Measurements from ENCODE around the gene C16orf78.

C16orf78 gene

DNA sequence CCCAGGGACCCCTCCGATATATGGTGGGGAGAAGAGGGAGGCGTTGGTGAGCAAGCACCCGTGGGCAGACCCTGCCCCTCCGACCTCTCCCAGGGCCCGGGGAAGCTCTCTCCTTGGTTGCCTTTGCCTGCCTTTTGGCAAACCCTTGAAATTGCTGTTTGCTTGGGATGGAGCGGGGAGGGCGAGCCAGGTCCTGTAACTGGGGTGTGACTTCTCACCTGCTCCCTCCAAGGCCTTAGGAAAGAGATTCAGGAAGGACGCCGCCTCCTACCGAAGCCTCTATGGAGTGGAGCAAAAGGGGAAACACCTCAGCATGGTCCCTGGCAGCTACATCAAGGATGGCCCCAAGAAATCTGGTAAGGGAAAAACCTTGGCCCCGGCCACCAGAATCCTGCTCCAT, 4.6 kb downstream of the C16orf78 start:
- H3K4me3 ChIP-seq (ENCODE audit: low read depth, low read length), result no peak overlapping the region
- DNase-seq (ENCODE audit: low read depth), result no peak
- TF ChIP-seq, protein P1, sequence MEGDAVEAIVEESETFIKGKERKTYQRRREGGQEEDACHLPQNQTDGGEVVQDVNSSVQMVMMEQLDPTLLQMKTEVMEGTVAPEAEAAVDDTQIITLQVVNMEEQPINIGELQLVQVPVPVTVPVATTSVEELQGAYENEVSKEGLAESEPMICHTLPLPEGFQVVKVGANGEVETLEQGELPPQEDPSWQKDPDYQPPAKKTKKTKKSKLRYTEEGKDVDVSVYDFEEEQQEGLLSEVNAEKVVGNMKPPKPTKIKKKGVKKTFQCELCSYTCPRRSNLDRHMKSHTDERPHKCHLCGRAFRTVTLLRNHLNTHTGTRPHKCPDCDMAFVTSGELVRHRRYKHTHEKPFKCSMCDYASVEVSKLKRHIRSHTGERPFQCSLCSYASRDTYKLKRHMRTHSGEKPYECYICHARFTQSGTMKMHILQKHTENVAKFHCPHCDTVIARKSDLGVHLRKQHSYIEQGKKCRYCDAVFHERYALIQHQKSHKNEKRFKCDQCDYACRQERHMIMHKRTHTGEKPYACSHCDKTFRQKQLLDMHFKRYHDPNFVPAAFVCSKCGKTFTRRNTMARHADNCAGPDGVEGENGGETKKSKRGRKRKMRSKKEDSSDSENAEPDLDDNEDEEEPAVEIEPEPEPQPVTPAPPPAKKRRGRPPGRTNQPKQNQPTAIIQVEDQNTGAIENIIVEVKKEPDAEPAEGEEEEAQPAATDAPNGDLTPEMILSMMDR (IDR thresholded peaks at IDR 0.05; ENCODE audit: low read depth, low read length), result no peak
- no peak for TF ChIP-seq MYC (IDR thresholded peaks at IDR 0.05; ENCODE audit: low read depth, low read length)

DNA sequence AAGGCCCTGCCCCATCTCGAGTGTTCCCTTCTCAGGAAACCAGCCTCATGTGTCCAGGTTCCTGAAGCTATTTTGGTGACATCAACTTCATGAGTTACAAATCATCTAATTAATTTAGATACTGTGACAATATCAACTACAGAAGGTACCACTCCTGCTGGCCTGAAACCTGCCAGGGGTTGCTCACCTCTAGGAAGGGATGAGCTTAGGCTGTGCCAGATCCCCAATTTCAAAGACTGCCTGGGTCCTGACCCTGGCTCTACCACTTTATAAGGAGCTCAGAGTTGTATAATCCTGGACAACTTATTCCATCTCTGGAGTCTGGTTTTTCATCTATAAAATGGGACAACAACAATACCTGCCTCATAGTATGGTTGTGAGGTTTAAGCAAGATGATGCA, 5.2 kb downstream of the C16orf78 start:
- TF ChIP-seq MYC (IDR thresholded peaks at IDR 0.05; ENCODE audit: low read depth, low read length), result no peak
- TF ChIP-seq, protein P1 (IDR thresholded peaks at IDR 0.05; ENCODE audit: low read depth, low read length), result no peak
- no peak for DNase-seq (ENCODE audit: low read depth)
- H3K4me3 ChIP-seq (ENCODE audit: low read depth, low read length), result no peak overlapping the region

DNA sequence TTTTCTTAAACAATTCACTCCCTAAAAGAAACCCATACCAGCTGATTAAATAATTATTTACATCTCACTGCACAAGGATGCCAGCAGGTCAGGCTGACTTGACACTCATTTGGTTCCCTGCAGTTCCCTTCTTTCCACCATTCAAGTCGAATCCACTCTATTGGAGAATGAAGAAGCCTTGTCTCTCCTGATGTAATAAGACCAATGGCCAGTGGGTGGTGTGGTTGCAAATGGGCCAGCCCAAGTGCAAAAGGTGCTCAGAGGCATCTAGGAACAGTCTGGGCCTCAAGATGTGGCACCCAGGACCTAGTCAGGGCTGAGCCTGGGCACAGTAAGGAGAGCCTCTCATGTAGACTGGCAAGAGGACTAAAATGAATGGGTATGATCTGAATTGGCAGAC, 9.3 kb downstream of the C16orf78 start:
- TF ChIP-seq POLR2A (IDR thresholded peaks at IDR 0.05; ENCODE audit: extremely low read depth, insufficient read length) (no peak), MYC (IDR thresholded peaks at IDR 0.05; ENCODE audit: low read depth, low read length) (no peak)
- TF ChIP-seq, protein P2, sequence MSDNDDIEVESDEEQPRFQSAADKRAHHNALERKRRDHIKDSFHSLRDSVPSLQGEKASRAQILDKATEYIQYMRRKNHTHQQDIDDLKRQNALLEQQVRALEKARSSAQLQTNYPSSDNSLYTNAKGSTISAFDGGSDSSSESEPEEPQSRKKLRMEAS (IDR thresholded peaks at IDR 0.05; ENCODE audit: low read depth, low read length), result no peak
- TF ChIP-seq, protein P1 (IDR thresholded peaks at IDR 0.05; ENCODE audit: low read depth, low read length), result peak; percentile 29
- no peak overlapping the region for H3K4me3 ChIP-seq (ENCODE audit: low read depth, low read length)
- peak; percentile 12 for DNase-seq (ENCODE audit: low read depth)

DNA sequence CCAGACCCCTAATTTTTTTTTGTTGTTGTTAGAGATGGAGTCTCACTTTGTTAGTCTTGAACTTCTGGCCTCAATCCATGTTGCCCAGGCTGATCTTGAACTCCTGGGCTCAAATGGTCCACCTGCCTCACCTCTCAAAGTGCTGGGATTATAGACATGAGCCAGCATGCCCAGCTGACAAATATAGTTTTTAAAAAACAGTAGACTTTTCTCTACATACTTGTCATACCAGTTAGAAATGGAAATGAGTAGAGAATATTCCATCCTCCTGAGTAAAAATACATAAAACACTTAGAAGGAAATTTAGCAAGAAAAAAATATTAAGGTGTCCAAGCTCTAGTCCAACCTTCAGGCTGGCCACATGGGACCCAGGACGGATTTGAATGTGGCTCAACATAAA, 21.4 kb downstream of the C16orf78 start:
- H3K4me3 ChIP-seq (ENCODE audit: low read depth, low read length), result no peak overlapping the region
- no peak for DNase-seq (ENCODE audit: low read depth)
- TF ChIP-seq MYC (IDR thresholded peaks at IDR 0.05; ENCODE audit: low read depth, low read length), result no peak
- TF ChIP-seq, protein P2 (IDR thresholded peaks at IDR 0.05; ENCODE audit: low read depth, low read length), result no peak
- no peak for TF ChIP-seq POLR2A (IDR thresholded peaks at IDR 0.05; ENCODE audit: extremely low read depth, insufficient read length)
- TF ChIP-seq, protein P1 (IDR thresholded peaks at IDR 0.05; ENCODE audit: low read depth, low read length), result no peak

DNA sequence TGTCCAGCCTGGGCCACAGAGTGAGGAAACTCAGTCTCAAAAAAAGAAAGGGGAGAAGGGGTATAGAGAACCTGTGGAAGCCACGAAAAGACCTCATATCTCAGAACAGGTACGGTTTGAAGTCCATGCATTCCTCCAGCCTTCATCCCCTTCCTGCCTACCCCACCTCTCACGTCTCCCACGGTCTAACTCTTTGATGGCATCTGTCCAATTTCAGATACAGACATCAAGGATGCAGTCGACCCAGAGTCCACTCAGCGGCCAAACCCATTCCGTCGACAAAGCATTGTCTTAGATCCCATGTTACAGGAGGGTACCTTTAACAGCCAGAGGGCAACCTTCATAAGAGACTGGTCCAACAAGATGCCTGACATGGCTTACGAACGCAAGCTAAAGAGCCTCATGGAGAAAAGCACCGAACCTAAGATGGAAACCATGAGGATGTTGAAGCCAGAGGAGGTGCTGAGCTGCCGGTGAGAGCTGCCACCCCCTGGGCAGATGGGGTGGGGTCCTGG, 22.7 kb downstream of the C16orf78 start:
- no peak for DNase-seq (ENCODE audit: low read depth)

DNA sequence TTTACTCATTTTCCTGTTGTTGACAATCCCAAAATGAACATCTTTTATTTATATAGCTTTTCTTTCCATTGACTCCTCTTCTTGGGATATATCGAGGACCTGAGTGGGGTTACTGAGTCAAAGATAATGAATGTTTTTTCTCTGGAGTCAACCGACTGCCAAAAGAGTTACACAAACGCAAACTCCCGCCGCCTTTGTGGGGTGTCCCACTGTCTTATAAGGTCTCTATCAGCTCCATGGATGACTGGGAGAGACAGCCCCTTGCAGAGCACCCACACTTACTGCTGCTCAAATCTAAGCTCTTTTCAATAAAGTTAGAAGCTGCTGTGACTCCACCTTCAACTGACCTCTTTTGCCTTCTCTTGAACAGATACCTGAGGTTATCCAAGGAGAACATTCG, 25.2 kb downstream of the C16orf78 start:
- TF ChIP-seq MYC (IDR thresholded peaks at IDR 0.05; ENCODE audit: low read depth, low read length) (no peak), POLR2A (IDR thresholded peaks at IDR 0.05; ENCODE audit: extremely low read depth, insufficient read length) (no peak)
- TF ChIP-seq, protein P2 (IDR thresholded peaks at IDR 0.05; ENCODE audit: low read depth, low read length), result no peak
- TF ChIP-seq, protein P1 (IDR thresholded peaks at IDR 0.05; ENCODE audit: low read depth, low read length), result no peak
- DNase-seq (ENCODE audit: low read depth), result no peak
- no peak overlapping the region for H3K4me3 ChIP-seq (ENCODE audit: low read depth, low read length)

More for the DNA sequence above, 22.7 kb downstream of the C16orf78 start:
- no peak for TF ChIP-seq POLR2A (IDR thresholded peaks at IDR 0.05; ENCODE audit: extremely low read depth, insufficient read length)
- TF ChIP-seq, protein P1 (IDR thresholded peaks at IDR 0.05; ENCODE audit: low read depth, low read length), result no peak
- no peak overlapping the region for H3K4me3 ChIP-seq (ENCODE audit: low read depth, low read length)
